K562 (cell line): ENCODE measurements around the gene AMPD3. TPM values are rescaled to one million over a fixed set of nuclear protein-coding genes. Genes with fewer than 3 reads are reported as not detected.

Experiments
- CREB1 ChIP-seq, 2 experiments: sonication (generic) in 1 of 2; formaldehyde crosslinking in 1 of 2; IDR thresholded peaks; 2 replicates each; pipeline versions ENCODE4 v1.6.1 to v1.8.0; 2012 to 2022; ENCODE audit warnings: inconsistent platforms in 1 of 2, mild to moderate bottlenecking in 1 of 2, missing genetic modification reagents in 1 of 2, moderate library complexity in 1 of 2
- DPF2 ChIP-seq: fragments of 450-650 bp; IDR thresholded peaks from 2 replicates; pipeline ENCODE4 v1.6.1; 2016
- EP400 ChIP-seq: fragments of 450-650 bp; IDR thresholded peaks from 2 replicates; pipeline ENCODE4 v1.6.1; 2017; ENCODE audit warnings: antibody characterized with exemption, mild to moderate bottlenecking, moderate library complexity
- HNRNPUL1 ChIP-seq: fragments of 200-400 bp; formaldehyde crosslinking; IDR thresholded peaks from 2 replicates; pipeline ENCODE4 v1.6.1; 2017; ENCODE audit warnings: low read length
- MAZ ChIP-seq, 2 experiments: fragments of 450-650 bp in 1 of 2; sonication (generic) in 1 of 2; formaldehyde crosslinking; IDR thresholded peaks in 1 of 2; conservative IDR thresholded peaks in 1 of 2; 2 replicates each; pipeline versions ENCODE4 v1.4.0 to v1.5.0; 2020; ENCODE audit warnings: mild to moderate bottlenecking in 1 of 2, missing genetic modification reagents in 1 of 2
- NR2C1 ChIP-seq, 2 experiments: fragments of 450-650 bp; IDR thresholded peaks; 2 replicates each; pipeline ENCODE4 v1.6.1; 2017; ENCODE audit warnings: mild to moderate bottlenecking in 2 of 2, antibody characterized with exemption in 1 of 2, inconsistent platforms in 1 of 2, missing compliant biosample characterization in 1 of 2, missing genetic modification characterization in 1 of 2
- PCBP2 ChIP-seq: fragments of 200-400 bp; formaldehyde crosslinking; IDR thresholded peaks from 2 replicates; pipeline ENCODE4 v1.6.1; 2018; ENCODE audit warnings: low read length, low read depth, mild to moderate bottlenecking, moderate library complexity; ENCODE audit not compliant: poor library complexity, severe bottlenecking
- PHF8 ChIP-seq: fragments of 200-600 bp; sonication (generic); IDR thresholded peaks from 2 replicates; pipeline ENCODE4 v1.6.1; 2012; ENCODE audit warnings: mixed run types, mild to moderate bottlenecking, inconsistent platforms, low read length, moderate library complexity, borderline replicate concordance
- SAFB2 ChIP-seq: fragments of 200-400 bp; formaldehyde crosslinking; IDR thresholded peaks from 2 replicates; pipeline ENCODE4 v1.6.1; 2018; ENCODE audit warnings: borderline replicate concordance, low read length, low read depth, moderate library complexity; ENCODE audit not compliant: severe bottlenecking
- SAP30 ChIP-seq: fragments of 200-600 bp; sonication (generic); IDR thresholded peaks from 2 replicates; pipeline ENCODE4 v1.6.1; 2012; ENCODE audit warnings: borderline replicate concordance, low read depth, mild to moderate bottlenecking, moderate library complexity, low read length, control low read depth, inconsistent platforms; ENCODE audit not compliant: insufficient read depth, poor library complexity, severe bottlenecking
- SMAD3 ChIP-seq: fragments of 450-650 bp; formaldehyde crosslinking; conservative IDR thresholded peaks from 2 replicates; pipeline ENCODE4 v1.4.0; 2020; ENCODE audit warnings: mild to moderate bottlenecking
- SP2 ChIP-seq: IDR thresholded peaks from 2 replicates; pipeline ENCODE4 v1.6.1; 2011; ENCODE audit warnings: mild to moderate bottlenecking, low read depth, low read length, moderate library complexity; ENCODE audit not compliant: poor library complexity, severe bottlenecking; ENCODE audit errors: extremely low read depth
- polyA plus RNA-seq, 8 experiments: library from polyadenylated mRNA; depleted of rRNA in 4 of 8; stranded (reverse) in 5 of 8; unstranded in 3 of 8; fragments of >200 nt; fragmentation: Nextera tagmentation in 2 of 8; fragmentation: Illumina TruSeq in 1 of 8; extraction: Ambion mirVana in 2 of 8; extraction: Trizol in 1 of 8; gene quantifications; 2 replicates each; pipeline versions ENCODE4 v1.2.1 to v1.2.3, GENCODE V29; 2011 to 2014; ENCODE audit warnings: inconsistent platforms in 1 of 8, missing spikeins in 1 of 8
- total RNA-seq, 7 experiments: library from RNA; depleted of rRNA in 6 of 7; stranded (reverse); fragments of >200 nt in 6 of 7; fragmentation: Illumina TruSeq in 2 of 7; extraction: Trizol in 2 of 7; gene quantifications; 2 replicates each; pipeline versions ENCODE4 v1.2.1 to v1.2.3, GENCODE V29; 2011 to 2021; ENCODE audit warnings: low replicate concordance in 1 of 7
- TF ChIP-seq, protein P1 (sequence below): fragments of 250-450 bp; sonication (Bioruptor Pico); IDR thresholded peaks from 2 replicates; pipeline ENCODE4 v1.4.0; 2020; ENCODE audit warnings: mild to moderate bottlenecking, moderate library complexity, borderline replicate concordance
- TF ChIP-seq, protein P2 (sequence below): fragments of 450-650 bp; IDR thresholded peaks from one replicate; pipeline ENCODE4 v1.6.1; 2018; ENCODE audit warnings: mild to moderate bottlenecking, moderate library complexity; ENCODE audit not compliant: partially characterized antibody
- TF ChIP-seq, protein P3 (sequence below): fragments of 250-450 bp; sonication (Bioruptor Pico); IDR thresholded peaks from 2 replicates; pipeline ENCODE4 v1.6.1; 2021; ENCODE audit warnings: mild to moderate bottlenecking
- TF ChIP-seq, protein P4 (sequence below): fragments of 250-450 bp; sonication (Bioruptor Pico); IDR thresholded peaks from 2 replicates; pipeline ENCODE4 v1.8.0; 2021; ENCODE audit warnings: mild to moderate bottlenecking, moderate library complexity
- TF ChIP-seq, protein P5 (sequence below): fragments of 450-650 bp; formaldehyde crosslinking; IDR thresholded peaks from 2 replicates; pipeline ENCODE4 v1.4.0; 2020; ENCODE audit warnings: mild to moderate bottlenecking, moderate library complexity

AMPD3 gene
- total and polyA plus RNA-seq, 9 of the 15 experiments (the other 6 are each of a cell fraction or from before 2014, with no cell fraction given), result 4.4 to 23.6 (median 11.2) TPM

DNA sequence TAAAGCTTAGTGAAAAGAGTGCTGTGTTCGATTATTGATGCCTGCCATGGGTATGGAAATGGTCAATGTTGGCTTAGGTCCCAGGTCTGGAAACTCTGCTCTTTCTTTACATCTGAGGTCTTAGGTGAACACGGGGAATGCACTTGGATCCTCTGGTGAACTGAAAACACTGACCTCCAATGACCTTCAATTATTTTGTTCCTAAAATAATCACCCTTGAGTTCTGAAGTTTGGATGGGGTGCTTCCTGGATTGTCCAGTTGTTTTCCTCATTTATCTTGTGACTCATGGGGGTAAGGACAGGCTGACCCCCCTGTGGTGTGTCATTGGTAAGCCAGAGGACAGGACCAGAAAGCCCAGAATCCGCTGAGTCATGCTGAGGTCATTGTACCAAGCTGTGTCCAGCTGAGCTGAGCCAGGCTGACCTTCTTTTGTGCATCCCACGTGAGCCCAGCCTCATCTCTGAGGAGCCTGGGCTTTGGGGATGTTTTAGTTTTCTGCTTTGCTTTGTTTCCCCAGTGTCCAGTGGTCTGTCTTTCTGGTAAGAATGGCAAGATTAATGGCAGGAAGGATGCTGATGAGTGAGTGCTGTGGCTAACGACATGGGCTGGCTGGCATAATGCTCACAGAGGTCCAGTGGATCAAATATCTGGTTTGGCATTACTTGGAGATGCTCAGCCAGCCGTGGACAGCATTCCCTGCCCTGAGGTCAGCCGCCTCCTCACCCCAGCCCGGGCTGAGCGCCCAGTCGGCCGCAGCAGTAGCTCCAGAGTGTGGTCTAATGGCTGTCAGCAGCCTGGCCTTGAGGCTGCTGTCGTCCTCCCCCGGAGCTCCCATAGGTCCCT is 35.6 kb downstream of the AMPD3 start (continued):
- TF ChIP-seq, protein P1, sequence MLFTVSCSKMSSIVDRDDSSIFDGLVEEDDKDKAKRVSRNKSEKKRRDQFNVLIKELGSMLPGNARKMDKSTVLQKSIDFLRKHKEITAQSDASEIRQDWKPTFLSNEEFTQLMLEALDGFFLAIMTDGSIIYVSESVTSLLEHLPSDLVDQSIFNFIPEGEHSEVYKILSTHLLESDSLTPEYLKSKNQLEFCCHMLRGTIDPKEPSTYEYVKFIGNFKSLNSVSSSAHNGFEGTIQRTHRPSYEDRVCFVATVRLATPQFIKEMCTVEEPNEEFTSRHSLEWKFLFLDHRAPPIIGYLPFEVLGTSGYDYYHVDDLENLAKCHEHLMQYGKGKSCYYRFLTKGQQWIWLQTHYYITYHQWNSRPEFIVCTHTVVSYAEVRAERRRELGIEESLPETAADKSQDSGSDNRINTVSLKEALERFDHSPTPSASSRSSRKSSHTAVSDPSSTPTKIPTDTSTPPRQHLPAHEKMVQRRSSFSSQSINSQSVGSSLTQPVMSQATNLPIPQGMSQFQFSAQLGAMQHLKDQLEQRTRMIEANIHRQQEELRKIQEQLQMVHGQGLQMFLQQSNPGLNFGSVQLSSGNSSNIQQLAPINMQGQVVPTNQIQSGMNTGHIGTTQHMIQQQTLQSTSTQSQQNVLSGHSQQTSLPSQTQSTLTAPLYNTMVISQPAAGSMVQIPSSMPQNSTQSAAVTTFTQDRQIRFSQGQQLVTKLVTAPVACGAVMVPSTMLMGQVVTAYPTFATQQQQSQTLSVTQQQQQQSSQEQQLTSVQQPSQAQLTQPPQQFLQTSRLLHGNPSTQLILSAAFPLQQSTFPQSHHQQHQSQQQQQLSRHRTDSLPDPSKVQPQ (CRISPR knock-in tag), result no peak
- TF ChIP-seq SP2 (no peak), NR2C1 (IDR thresholded peaks at IDR 0.05) (peak; percentile 69), NR2C1 (tag; IDR thresholded peaks at IDR 0.05) (peak; percentile 84), SAFB2 (no peak), EP400 (peak; percentile 65), DPF2 (peak; percentile 95), HNRNPUL1 (no peak), CREB1 (IDR thresholded peaks at IDR 0.05) (no peak), CREB1 (CRISPR knock-in tag; IDR thresholded peaks at IDR 0.05) (peak; percentile 40; the same call in 1 of the 2 replicates), SAP30 (no peak), MAZ (CRISPR knock-in tag; conservative IDR thresholded peaks at IDR 0.05 in 1 of 2, IDR thresholded peaks at IDR 0.05 in 1 of 2) (0 out of 4 replicates have a peak, but pooled peaks of 1 of the 2 experiments have one; percentile 49), PCBP2 (no peak), SMAD3 (CRISPR knock-in tag) (0 out of 2 replicates have a peak, but pooled peaks have one; percentile 29), PHF8 (no peak)
- TF ChIP-seq, protein P2, sequence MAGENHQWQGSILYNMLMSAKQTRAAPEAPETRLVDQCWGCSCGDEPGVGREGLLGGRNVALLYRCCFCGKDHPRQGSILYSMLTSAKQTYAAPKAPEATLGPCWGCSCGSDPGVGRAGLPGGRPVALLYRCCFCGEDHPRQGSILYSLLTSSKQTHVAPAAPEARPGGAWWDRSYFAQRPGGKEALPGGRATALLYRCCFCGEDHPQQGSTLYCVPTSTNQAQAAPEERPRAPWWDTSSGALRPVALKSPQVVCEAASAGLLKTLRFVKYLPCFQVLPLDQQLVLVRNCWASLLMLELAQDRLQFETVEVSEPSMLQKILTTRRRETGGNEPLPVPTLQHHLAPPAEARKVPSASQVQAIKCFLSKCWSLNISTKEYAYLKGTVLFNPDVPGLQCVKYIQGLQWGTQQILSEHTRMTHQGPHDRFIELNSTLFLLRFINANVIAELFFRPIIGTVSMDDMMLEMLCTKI, result no peak
- TF ChIP-seq, protein P3, sequence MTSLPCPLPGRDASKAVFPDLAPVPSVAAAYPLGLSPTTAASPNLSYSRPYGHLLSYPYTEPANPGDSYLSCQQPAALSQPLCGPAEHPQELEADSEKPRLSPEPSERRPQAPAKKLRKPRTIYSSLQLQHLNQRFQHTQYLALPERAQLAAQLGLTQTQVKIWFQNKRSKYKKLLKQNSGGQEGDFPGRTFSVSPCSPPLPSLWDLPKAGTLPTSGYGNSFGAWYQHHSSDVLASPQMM, result no peak
- TF ChIP-seq, protein P4, sequence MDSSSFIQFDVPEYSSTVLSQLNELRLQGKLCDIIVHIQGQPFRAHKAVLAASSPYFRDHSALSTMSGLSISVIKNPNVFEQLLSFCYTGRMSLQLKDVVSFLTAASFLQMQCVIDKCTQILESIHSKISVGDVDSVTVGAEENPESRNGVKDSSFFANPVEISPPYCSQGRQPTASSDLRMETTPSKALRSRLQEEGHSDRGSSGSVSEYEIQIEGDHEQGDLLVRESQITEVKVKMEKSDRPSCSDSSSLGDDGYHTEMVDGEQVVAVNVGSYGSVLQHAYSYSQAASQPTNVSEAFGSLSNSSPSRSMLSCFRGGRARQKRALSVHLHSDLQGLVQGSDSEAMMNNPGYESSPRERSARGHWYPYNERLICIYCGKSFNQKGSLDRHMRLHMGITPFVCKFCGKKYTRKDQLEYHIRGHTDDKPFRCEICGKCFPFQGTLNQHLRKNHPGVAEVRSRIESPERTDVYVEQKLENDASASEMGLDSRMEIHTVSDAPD, result no peak
- TF ChIP-seq, protein P5, sequence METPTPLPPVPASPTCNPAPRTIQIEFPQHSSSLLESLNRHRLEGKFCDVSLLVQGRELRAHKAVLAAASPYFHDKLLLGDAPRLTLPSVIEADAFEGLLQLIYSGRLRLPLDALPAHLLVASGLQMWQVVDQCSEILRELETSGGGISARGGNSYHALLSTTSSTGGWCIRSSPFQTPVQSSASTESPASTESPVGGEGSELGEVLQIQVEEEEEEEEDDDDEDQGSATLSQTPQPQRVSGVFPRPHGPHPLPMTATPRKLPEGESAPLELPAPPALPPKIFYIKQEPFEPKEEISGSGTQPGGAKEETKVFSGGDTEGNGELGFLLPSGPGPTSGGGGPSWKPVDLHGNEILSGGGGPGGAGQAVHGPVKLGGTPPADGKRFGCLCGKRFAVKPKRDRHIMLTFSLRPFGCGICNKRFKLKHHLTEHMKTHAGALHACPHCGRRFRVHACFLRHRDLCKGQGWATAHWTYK (CRISPR knock-in tag), result no peak
